SU-DHL-6 (cell line): ENCODE data around the gene KCNIP4.

Source experiments
- H2AFZ ChIP-seq: fragments of 200-600 bp; sonication (generic); 2 replicates; pipeline ENCODE4 v1.6.1; 2014; ENCODE audit warnings: low read depth, mild to moderate bottlenecking, moderate library complexity, mixed read lengths, antibody characterized with exemption, low read length; ENCODE audit not compliant: severe bottlenecking
- H3F3A ChIP-seq: fragments of 200-600 bp; shearing (Covaris generic); 2 replicates; pipeline ENCODE4 v1.6.0; 2016; ENCODE audit warnings: antibody characterized with exemption, mild to moderate bottlenecking; ENCODE audit not compliant: insufficient read depth
- H3K27ac ChIP-seq: fragments of 200-600 bp; sonication (generic); 2 replicates; pipeline ENCODE4 v1.5.1; 2016; ENCODE audit warnings: low read depth, mild to moderate bottlenecking, low read length, moderate library complexity, mixed read lengths
- H3K27me3 ChIP-seq: fragments of 200-600 bp; sonication (generic), shearing (Covaris generic); 2 replicates; pipeline ENCODE4 v1.6.0; 2014; ENCODE audit warnings: mild to moderate bottlenecking, low read length
- H3K36me3 ChIP-seq: fragments of 200-600 bp; sonication (generic); 2 replicates; pipeline ENCODE4 v1.6.1; 2014; ENCODE audit warnings: mild to moderate bottlenecking, low read length, mixed read lengths
- H3K4me2 ChIP-seq: fragments of 300-600, 200-600 bp; shearing (Covaris generic), sonication (generic); 2 replicates; pipeline ENCODE4 v1.6.0; 2014; ENCODE audit warnings: low read length, low read depth, mild to moderate bottlenecking; ENCODE audit not compliant: poor library complexity, severe bottlenecking
- H3K4me3 ChIP-seq: fragments of 200-600 bp; sonication (generic); 2 replicates; pipeline ENCODE4 v1.5.1; 2014; ENCODE audit warnings: antibody characterized with exemption, low read length, mild to moderate bottlenecking, mixed read lengths; ENCODE audit not compliant: insufficient read depth, poor library complexity, severe bottlenecking
- H3K79me2 ChIP-seq: fragments of 200-600 bp; sonication (generic); 2 replicates; pipeline ENCODE4 v1.6.1; 2014; ENCODE audit warnings: mild to moderate bottlenecking, low read length, moderate library complexity; ENCODE audit not compliant: insufficient read depth
- H3K9ac ChIP-seq: fragments of 200-600 bp; sonication (generic); 2 replicates; pipeline ENCODE4 v1.7.0; 2014; ENCODE audit warnings: mild to moderate bottlenecking, low read length
- H3K9me2 ChIP-seq: fragments of 200-600 bp; sonication (generic); replicated peaks from 2 replicates; pipeline ENCODE4 v1.6.1; 2014; ENCODE audit warnings: low read length; ENCODE audit not compliant: insufficient read depth
- H3K9me3 ChIP-seq: fragments of 200-600 bp; sonication (generic); 2 replicates; pipeline ENCODE4 v1.6.1; 2014; ENCODE audit warnings: low read length, mixed read lengths; ENCODE audit not compliant: insufficient read depth
- H4K20me1 ChIP-seq: fragments of 200-600 bp; sonication (generic); 2 replicates; pipeline ENCODE4 v1.6.1; 2014; ENCODE audit warnings: low read depth, mild to moderate bottlenecking, antibody characterized with exemption, low read length, moderate library complexity, mixed read lengths
- EZH2phosphoT487 ChIP-seq: fragments of 200-600 bp; sonication (generic), shearing (Covaris generic); conservative IDR thresholded peaks from 2 replicates; pipeline ENCODE4 v1.6.1; 2018; ENCODE audit warnings: mild to moderate bottlenecking, antibody characterized with exemption, low read length, moderate library complexity, mixed read lengths
- TF ChIP-seq, protein P1 (sequence below): fragments of 200-600 bp; sonication (generic); IDR thresholded peaks from one replicate; pipeline ENCODE4 v1.5.1; 2017; ENCODE audit warnings: antibody characterized with exemption, mild to moderate bottlenecking, low read length, moderate library complexity; ENCODE audit not compliant: insufficient read depth, poor library complexity, severe bottlenecking

KCNIP4 gene

DNA sequence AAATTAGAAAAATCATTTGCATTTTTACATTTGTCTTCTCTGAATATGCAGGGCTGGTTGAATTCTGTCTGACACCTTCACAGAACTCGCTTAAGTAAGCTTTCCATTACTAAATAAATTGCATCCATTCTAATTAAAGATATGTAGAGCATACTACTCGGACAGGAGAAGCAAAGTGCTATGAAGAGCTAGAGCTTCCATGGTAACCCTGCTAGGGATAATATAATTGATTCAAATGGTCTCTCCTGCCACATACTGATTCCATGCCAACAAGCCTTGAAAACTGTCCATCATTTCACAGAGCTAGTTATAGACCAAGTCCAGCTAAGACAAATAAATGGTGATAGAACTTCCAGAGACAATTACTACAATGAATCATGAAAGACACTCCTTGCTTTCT, 571.5 kb downstream of the KCNIP4 start:
- Histone ChIP-seq H3K9ac (no peak overlapping the region), H3K9me2 (no peaks in the 10 kb centered on the region), H3K36me3 (no peaks in the 10 kb centered on the region), H3K9me3 (no peaks in the 10 kb centered on the region), H3K4me3 (no peak overlapping the region), H3K4me2 (no peak overlapping the region), H3K27ac (no peak overlapping the region), H3K27me3 (no peaks in the 10 kb centered on the region), H3F3A (no peaks in the 10 kb centered on the region), H3K79me2 (no peaks in the 10 kb centered on the region), H2AFZ (no peak overlapping the region), H4K20me1 (no peaks in the 10 kb centered on the region)
- TF ChIP-seq EZH2phosphoT487, result no peak
- TF ChIP-seq, protein P1, sequence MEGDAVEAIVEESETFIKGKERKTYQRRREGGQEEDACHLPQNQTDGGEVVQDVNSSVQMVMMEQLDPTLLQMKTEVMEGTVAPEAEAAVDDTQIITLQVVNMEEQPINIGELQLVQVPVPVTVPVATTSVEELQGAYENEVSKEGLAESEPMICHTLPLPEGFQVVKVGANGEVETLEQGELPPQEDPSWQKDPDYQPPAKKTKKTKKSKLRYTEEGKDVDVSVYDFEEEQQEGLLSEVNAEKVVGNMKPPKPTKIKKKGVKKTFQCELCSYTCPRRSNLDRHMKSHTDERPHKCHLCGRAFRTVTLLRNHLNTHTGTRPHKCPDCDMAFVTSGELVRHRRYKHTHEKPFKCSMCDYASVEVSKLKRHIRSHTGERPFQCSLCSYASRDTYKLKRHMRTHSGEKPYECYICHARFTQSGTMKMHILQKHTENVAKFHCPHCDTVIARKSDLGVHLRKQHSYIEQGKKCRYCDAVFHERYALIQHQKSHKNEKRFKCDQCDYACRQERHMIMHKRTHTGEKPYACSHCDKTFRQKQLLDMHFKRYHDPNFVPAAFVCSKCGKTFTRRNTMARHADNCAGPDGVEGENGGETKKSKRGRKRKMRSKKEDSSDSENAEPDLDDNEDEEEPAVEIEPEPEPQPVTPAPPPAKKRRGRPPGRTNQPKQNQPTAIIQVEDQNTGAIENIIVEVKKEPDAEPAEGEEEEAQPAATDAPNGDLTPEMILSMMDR, result no peak

DNA sequence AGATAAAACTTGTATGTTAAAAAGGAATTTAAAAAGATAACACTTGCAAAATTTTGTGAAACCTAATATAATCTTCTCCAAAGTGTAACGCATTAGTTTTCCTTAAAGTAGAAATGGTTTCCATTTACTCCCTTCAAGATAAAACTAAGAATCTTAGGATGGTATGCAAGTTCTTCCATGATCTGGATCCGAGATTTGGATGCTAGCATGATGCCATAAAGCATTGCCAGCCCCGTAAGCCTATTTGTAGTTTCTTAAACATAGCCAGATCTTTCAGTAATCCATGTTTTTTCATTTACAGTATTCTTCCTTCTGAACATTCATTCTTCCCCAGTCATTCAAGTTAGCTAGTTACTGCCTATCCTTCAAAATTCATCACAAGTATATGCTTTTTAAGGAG, 572.4 kb downstream of the KCNIP4 start:
- Histone ChIP-seq H3F3A (no peaks in the 10 kb centered on the region), H3K9me2 (no peaks in the 10 kb centered on the region), H3K27ac (no peak overlapping the region), H3K4me3 (no peak overlapping the region), H3K4me2 (no peak overlapping the region), H3K9me3 (no peaks in the 10 kb centered on the region), H3K79me2 (no peaks in the 10 kb centered on the region), H2AFZ (no peak overlapping the region), H3K27me3 (no peaks in the 10 kb centered on the region), H4K20me1 (no peaks in the 10 kb centered on the region), H3K36me3 (no peaks in the 10 kb centered on the region), H3K9ac (no peak overlapping the region)
- TF ChIP-seq, protein P1, result no peak
- no peak for TF ChIP-seq EZH2phosphoT487

DNA sequence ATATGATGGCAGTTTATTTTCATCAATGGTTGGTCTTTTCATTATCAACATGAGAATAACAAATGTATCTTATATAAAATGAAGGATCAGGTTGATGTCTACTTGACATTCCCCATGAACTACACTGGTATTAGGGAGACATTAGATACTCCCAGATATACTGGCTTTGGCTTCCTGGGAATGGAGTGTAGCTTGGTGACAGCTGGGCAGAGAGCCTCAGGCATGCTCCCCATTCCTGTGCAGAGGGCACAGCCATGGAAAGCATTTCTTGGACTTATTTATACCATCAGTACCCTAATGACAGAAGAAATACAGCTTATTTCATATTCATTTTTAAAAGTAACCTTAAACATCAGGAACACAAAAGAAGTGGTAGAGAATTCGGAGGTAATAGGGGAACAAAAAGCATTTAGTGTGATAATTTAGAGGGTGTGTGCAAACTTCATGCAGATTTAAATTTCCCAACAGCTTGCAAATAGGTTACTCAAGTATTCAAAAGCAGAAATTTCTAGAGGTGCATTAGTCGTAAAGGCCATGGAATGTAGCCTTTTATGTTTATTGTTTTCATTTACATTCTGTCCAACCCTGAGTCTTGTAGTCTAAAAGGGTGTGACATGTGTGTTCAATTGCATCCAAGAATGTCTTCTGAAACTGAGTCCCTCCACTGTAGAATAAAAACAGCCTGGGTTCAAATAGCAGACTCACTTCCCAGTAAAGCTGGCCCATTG, 573.8 kb downstream of the KCNIP4 start:
- no peak overlapping the region for H2AFZ ChIP-seq
- no peak for TF ChIP-seq EZH2phosphoT487
- TF ChIP-seq, protein P1, result no peak

More for the DNA sequence above, 573.8 kb downstream of the KCNIP4 start:
- Histone ChIP-seq H3K4me2 (no peak overlapping the region), H3K27ac (no peak overlapping the region), H3K9me2 (no peaks in the 10 kb centered on the region), H4K20me1 (no peaks in the 10 kb centered on the region), H3K9me3 (no peaks in the 10 kb centered on the region), H3K36me3 (no peaks in the 10 kb centered on the region), H3F3A (no peaks in the 10 kb centered on the region), H3K27me3 (no peaks in the 10 kb centered on the region), H3K9ac (no peak overlapping the region), H3K79me2 (no peaks in the 10 kb centered on the region), H3K4me3 (no peak overlapping the region)
